CMK (cell line): ENCODE measurements around the gene ZNF132.
A peak's percentile ranks its signal among the peaks of the same experiment; 100 is the strongest.
"Not testable (repeated sequence)": the region's sequence is repeated elsewhere in the genome, so short reads cannot be mapped to it uniquely, and the experiment has no call there.

Source experiments
- DNase-seq: peaks from one replicate; pipeline ENCODE4 v3.0.0-alpha.2; 2010; ENCODE audit warnings: low read depth

Gene ZNF132

DNA sequence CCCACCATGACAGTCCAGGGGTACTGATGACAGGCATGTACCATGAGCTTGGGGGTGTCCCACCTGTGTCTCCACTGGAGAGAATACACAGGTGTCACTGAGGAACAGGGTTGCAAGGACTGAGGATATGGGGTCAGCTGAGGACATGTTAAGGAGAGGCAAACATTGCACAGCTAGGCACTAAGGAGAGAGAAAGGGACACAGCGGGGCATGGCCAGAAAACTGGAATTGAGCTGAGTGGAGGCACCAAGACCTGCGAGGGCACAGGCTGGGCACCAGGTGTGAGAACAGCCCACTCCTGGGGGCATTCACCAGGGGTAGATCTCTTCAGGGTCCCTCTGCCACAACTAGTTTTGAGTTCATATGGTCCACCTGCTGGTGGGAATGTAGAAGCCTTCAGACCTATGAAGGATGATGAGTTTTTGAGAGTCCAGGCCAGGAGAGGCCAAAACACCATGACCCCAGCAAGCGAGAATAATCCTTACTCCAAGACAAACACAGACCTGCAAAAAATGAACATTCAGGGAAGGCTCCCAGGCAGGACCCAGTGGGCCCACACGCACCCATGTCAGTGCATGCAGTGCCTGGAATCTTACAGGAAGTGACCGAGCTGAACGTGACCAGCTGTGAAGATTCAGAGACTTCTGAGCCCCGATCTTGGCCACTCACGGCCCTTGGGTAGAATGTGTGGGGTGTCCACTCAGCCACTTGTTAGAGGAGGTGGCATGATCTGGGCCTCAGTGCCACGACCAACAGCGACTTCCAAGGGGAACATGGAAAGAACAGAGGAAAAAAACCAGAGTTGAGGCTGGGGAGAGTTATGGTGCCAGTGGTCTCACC is 32.9 kb downstream of the ZNF132 start:
- DNase-seq: no peak

GRCh38 chr19:58403920-58404478 is 36.0 kb downstream of the ZNF132 start:
- DNase-seq: not testable (repeated sequence)

- DNase-seq: no peak
These were observed 38.0 kb downstream of the ZNF132 start for GRCh38 chr19:58401840-58402421.

DNA sequence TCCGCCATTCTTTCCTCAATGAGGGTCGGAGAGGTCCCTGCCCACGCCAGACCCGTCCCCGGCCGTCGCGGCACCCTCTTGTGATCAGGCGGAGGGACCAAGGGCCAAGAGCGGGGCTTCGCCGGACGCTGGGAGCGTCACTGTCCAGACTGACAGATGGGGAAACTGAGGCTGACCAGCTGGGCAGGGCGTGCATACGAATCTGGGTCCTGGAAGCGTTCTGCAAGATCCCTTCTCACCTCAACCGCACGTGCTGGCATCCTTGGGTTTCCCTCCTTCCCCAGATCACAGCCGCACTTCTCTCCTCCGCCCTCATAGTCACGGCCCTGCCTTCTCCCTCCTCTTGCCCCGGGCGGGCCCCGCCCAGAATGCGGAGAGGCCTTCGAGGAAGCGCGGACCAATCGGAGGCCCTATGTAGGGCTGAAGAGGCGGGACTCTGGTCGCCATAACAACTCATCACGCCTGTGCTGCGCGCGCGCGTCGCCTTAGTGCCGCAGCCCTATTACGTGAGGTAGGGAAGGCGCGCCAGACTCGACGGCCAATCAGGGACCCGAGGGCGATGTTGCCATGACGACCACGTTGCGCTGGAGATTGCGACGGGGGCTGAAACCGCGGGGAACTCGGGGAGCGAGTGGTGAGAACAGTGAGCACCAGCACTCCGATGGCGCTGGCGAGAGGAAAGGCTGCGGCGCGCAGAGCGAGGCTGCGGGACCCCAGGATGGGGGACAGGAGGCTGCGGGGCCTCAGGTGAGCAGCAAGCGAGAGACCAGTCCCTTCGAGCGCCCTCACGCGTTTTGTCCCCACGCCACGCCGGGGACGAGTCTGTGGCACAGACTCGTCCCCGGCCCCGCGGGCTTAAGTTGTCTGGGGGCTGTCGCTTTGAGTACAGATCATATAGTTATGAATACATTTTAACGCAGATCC is 38.8 kb downstream of the ZNF132 start:
- peak; percentile 100 for DNase-seq

DNA sequence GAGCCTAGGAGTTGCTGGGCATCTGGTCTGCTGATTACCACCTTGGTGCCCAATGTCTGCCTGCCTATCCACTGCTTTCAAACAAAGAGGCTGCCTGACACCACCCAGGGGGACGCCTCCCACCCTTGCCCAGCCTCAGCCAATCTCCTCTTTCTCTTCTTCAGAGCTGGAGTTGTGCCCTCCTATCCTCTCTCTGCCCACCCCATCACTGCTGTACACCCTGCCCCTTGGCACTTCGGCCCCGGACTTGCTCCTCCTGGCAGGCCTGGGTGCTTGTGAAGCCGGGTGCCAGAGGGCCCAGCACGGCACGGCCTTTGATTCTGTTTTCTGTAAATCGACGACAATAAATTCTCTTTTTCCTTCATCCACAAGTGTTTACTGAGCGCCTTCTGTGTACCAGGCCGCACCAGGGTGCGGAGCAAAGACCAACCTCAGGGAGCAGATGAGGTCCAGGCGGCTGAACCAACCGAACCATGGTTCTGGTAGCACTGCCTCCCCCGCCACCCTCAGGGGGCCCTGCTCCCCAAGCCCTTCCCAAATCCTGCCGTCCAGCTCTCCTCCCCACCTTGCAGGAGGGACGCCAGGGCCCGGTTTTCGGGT is 39.5 kb downstream of the ZNF132 start:
- no peak for DNase-seq

GRCh38 chr19:58399903-58400302 is 40.0 kb downstream of the ZNF132 start:
- DNase-seq: no peak

DNA sequence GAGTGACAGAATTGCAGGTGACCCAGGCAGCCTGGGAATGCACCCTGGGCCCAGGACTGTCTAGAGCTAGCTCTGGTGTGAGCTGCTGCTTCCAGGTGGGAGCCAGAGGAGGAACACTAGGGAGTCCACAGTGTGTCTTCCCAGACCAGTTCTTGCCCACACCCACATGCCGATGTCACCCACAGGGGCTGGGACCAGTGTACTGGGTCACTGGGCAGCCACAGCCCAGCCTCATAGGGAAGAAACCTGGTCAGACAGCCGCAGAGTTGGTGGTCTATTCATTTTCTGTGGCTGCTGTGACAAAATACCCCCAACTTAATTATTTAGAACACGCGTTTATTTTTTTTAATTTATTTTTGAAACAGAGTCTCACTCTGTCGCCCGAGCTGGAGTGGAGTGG is 41.4 kb downstream of the ZNF132 start:
- DNase-seq: no peak

DNA sequence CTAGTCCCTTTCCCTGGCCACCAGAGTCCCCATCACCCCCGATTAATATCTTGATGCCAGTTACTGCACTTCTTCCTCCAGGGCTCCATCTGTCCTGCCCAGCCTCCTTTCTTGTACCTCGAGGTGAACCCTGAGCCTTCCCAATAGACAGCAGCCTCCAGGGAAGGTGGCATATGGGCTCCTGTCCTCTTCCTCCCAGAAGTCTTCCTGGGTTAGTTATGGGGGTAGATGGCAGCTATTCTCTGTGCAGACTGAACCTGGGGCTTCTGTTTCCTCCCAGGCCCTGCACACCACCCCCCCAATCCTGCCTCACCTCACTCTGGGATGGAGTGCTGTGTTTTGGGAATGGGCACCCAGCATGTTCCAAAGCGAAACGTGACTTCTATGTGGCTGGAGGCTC is 41.9 kb downstream of the ZNF132 start:
- DNase-seq: no peak

GRCh38 chr19:58397533-58398037 is 42.4 kb downstream of the ZNF132 start:
- DNase-seq: no peak

DNA sequence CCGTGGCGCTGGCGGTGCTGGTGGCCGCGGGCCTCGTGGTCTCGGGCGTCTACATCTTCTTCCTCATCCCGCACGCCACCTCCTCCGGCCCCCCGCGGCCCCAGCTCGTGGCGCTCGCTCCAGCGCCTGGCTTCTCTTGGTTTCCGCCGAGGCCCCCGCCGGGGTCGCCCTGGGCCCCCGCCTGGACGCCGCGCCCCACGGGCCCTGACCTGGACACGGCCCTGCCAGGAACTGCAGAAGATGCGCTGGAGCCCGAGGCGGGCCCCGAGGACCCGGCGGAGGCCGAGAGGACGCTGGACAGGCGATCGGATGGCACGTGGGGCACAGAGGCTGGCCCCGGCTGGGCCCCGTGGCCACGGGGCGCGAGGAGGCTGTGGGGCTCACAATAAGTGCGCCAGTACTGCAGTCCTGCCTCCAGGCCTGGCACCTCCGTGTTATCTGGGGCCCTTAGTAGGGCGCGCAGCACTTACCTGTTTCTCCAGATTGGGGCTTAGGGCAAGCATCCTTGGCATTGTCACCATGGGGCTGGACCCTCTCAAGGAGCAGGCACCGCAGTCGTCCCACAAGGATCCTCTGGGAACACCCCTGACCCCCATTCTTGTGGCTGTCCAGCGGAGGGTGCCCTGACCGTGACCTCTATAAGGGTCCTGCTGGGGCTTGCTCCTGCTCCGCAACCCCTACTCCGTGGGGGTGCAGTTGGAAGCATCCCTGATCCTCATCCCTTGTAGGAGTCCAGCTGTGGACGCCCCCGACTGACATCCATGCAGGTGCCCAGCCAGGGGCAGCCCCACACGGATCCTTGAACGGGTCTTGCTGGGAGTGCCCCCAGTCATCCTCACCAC is 43.0 kb downstream of the ZNF132 start:
- DNase-seq: no peak

DNA sequence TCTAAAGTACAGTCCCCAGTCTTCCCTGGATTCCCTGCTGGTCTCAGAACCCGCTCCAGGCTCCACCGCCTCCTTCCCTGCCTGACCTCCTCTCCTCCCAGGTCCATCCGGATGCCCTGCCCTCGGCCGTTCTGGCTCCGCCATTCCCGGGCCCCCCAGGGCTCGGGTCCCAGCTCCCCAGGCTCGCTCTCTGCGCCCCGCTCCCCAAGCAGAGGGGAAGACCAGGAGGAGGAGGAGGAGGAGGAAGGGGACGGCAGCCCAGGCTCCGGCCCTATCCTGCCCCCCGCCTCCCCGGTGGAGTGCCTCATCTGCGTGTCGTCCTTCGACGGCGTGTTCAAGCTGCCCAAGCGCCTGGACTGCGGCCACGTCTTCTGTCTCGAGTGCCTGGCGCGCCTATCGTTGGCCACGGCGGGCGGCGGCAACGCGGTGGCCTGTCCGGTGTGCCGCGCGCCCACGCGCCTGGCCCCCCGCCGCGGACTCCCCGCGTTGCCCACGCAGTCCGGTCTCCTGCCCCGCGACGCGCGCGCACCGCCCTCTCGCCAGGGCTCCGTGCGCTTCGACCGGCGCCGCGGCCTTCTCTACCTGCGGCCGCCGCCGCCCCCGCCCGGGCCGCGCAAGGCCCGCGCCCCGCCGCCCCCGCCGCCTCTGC is 43.9 kb downstream of the ZNF132 start:
- DNase-seq: no peak

- DNase-seq: no peak
These were observed 44.6 kb downstream of the ZNF132 start, which contains the start of gene RNF225 for GRCh38 chr19:58395220-58395978. Gene RNF225 (plus strand): TSS chr19:58395656. CDS start chr19:58396090, 434 bp downstream.

- DNase-seq: no peak
These were observed 45.1 kb downstream of the ZNF132 start for GRCh38 chr19:58394821-58395219.

DNA sequence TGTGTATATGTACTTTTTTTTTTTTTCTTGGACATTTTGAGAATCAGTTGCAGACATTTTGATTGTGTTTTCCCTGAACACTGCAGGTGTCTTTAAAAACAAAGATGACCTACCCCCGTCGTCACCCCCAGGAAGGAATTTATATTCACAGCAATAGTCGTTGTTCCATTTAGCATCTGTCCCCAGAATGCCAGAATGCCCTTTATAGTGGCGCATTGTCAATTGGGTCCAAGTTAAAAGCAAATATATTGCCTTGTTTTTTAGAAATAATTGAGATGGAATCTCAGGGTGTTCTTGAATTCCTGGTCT is 46.3 kb downstream of the ZNF132 start:
- DNase-seq: no peak

DNA sequence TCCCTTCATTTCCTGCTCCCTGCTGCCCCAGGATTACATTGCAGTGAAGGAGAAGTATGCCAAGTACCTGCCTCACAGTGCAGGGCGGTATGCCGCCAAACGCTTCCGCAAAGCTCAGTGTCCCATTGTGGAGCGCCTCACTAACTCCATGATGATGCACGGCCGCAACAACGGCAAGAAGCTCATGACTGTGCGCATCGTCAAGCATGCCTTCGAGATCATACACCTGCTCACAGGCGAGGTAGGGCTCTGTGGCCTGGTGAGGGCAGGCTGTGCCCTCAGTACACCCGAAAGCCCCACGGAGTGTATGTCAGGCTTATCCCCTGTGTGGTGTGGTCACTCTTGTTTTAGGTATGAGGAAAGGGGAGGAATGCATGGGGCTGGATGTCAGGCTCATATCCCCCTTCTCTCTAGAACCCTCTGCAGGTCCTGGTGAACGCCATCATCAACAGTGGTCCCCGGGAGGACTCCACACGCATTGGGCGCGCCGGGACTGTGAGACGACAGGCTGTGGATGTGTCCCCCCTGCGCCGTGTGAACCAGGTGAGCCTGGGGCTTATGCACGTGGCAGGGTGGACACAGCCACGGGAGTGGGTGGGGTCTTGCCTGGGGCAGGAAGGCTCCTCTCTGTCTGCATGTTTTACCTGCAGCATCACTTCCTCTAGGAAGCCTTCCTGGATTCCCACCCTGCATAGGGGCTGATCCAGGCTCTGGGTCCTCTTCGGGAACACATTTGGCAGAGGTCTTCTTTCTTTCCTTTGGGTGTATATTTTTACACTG is 46.8 kb downstream of the ZNF132 start:
- DNase-seq: no peak

- no peak for DNase-seq
These were observed 51.8 kb downstream of the ZNF132 start for GRCh38 chr19:58388175-58388526.

DNA sequence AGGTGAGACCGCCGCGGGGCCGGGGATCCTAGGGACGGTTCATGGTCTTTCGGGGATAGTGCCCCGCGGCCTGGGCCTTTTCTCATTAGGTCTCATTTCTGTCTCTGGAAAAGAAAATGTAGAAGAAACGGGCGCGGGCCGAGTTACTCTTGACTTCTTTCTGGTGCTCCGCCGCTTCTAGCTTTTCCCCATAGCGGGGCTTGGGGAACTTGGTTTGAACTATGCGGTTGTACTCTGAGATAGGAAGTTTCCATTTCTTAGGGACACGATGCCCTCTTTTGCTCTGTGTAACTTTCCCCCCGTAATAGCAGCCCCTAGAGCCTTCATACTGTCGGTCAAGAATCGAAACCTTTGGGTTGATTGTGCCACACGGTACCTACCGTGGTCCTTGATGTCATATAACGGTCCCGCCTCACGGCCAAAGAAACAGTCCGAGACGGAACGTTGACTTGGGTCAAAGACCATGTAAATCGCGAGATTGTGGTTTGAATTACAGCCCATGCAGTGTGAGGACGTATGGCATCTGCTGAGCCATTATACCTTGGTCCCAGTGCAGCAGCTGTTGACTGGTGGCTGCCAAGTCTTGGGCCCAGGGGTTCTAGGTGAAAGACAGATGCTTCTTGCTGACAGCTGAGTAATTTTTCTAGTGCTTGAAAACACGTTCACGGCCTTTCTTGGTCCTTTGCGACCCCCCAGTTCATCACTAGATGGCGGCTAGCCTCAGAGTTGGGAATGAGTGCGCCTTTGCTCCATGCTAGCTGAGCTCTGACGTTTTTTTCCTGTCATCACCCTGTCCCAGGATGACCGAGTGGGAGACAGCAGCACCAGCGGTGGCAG is 52.4 kb downstream of the ZNF132 start:
- no peak for DNase-seq
